ENCODE results near the gene MEG3.

MEG3 gene

DNA sequence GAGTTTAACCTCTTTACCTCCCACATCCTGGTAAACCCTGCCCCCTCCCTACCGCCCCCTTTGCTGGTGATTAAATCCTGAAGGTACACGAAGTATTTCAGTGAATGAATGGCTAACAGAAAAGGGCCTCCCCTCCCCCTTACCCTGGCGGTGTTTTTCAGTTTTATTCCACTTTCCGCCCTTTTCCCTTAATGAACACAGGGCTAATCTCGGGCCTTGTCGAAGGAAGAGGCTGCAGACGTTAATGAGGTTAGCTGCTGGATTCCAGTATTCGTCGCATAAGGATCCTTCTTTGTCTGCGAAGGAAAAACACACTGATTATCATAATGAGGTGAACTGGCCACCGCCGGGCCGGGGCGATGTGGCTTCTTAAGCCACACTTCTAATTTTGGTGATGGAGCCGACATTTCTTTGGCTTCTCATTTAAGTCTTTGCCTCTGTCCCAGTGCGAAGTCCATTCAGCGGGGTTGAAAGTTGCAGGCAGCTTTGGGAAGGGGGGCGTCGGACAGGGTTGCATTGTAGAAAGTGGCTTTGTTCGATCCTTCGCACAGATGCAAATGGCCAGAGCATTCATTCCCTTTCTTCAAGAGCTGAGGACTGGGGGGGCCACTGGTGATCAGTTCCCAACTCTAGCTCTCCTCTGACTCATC lies 6.5 kb downstream of the MEG3 start:
- DNase-seq = no peak

DNA sequence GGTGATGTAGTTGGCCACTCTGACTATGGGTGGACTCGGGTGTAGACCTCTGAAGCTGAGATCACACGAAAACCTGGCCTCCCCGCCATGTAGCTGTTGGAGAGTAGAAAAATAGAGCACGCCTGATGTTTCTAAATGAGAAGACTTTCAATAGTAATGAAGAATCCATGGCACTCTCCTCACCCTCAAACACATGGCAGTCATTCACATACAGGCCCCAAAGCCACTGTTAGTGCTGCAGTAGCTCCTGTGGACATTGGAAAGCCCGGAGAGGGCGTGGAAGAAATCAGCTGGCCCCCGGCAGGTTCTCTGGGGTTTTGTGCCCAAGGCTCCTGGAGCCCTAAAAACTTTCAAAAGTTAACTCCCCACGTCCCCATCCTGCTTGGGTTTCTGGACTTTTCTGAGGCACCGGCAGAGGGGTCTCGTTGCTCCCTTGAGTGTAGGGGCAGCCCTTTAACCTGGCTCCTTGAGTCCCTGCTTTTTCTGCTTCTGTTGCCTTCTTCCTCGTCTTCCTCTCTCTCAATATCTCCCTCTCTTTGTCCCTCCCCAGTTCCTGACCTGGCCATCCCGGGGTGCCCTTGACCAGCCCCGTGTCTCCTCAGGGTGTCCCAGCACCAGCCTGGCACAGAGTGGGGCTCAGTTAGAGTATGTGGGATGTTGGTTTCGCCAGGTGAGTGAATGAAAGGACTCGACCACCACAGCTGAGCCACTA lies 8.3 kb downstream of the MEG3 start:
- DNase-seq = no peak

DNA sequence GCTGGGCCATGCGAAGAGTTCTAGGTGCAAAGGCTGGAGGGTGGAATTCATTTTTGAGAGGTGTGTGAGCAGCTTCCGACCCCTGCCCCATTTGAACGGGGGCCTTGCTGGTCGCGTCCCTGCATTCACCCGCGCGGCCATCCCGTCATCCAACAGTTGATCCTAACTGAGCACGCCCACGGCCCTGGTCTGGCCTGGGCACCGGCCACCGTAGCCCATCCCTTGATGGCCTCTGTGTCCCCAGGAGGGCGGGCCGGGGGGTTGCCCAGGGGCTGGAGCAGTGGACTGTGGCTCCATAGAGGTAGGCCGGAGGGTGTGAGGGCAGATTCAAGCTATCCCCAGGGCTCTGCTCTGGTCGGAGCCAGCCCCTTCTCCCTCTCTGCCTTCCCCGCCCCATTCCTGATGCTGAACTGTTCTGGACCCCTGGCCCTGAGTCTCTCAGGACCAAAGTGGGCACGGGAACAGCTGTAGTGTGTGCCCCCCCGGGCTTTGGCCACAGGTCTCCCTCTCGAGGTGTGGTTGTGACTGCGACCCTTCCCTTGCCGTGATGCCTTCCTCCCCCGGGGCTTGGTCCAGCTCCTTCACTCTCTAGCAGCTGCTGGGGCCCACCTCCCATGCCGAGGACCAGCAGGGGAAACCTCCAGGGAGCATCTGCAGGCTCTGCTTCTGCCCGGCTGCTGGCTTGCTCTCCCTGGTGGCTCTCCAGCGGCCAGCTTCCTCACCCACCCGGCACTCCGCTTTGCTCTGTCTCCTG lies 9.1 kb downstream of the MEG3 start:
- DNase-seq = no peak

DNA sequence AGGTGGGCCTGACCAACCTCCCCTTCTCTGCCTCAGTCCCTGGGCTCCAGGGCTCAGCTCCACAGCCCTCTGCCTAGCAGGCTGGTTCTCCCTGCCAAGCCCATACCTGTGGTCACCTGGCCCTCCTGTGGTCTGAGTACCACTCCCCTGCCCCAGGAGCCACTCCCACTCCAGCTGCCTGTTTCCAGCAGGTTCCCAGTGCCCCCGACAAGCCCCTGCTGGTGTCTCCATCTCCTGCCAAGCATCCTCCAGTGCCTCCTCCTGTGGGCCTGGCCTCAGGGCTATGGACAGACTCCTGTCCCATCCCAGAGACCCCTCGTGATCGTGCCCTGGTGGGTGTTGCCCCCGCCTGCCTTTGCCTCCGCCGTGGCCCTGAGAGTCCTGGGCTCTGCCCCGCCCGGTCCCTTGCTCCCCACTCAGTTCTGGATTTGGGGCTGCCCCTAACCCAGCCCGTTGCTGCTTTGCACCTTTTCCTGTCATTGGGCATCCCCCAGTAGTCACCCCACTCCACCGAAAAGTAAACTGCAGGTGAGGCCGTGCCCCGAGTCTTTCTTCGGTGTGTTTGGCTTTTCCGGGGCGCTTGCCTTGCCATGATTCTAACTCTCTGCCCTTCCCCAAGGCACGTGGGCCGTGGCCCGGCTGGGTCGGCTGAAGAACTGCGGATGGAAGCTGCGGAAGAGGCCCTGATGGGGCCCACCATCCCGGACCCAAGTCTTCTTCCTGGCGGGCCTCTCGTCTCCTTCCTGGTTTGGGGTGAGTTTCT lies 9.8 kb downstream of the MEG3 start:
- no peak for DNase-seq

DNA sequence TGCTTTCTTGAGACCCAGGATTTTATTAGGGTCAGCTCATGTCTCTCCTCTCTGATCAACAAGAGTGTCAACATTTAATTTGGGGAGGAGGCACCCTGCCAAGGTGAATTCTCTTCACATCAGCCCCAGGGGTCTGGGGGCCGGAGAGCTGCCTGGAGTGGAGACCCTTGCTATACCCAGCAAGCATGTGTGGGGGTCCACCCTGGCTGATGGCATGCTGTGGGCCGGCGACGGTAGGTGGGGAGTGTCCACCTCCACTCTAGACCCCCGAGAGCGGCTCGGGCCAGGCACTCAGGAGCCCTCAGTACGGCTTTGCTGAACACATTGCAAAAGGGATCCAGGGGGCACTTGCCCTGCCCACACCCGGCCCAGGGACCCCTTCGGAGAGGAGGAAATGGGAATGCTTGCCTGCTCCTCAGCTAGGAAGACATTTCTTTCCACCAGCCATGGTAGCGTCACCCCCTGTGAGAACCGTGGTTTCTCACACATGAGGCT lies 10.4 kb downstream of the MEG3 start:
- DNase-seq = no peak

DNA sequence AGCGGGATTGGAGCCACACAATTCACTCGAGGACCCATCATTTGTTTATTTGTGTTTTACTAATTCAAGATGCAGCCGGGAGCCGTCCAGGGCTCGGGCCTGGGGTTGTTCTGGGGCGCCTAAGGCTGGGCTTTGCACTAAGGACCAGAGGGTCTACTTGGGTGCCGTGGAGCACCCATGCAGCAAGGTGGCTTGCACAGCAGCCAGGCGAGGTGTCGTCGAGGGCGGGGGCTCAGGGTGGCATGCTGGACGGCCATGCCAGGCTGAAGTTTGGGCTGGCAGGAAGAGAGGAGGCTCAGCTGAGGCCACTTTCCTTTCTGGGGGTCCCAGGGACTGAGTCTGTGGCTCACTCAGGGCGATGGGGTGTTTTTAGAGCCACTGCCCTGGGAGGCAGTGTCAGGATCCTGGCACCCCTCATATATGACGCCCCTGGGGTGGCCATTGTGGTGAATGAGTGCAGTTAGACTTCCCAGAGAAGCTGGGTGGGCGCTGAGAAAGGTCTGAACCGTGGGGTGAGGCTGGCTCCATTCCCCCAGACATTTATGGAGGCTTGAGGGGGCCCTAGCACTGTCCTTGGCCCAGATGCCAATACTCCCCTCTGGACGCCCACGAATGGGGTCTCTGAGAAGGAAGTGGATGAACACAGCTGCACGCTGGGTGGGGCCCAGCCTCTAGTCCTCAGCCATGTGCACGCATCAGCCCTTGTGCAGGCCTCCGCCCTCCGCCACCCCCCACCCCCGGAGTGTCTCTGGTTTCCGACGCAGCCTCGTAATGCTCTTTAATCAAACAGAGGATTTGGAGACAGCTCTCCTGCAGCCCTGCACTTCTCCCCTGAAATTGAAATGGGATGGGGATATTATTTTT lies 11.3 kb downstream of the MEG3 start:
- DNase-seq = no peak

DNA sequence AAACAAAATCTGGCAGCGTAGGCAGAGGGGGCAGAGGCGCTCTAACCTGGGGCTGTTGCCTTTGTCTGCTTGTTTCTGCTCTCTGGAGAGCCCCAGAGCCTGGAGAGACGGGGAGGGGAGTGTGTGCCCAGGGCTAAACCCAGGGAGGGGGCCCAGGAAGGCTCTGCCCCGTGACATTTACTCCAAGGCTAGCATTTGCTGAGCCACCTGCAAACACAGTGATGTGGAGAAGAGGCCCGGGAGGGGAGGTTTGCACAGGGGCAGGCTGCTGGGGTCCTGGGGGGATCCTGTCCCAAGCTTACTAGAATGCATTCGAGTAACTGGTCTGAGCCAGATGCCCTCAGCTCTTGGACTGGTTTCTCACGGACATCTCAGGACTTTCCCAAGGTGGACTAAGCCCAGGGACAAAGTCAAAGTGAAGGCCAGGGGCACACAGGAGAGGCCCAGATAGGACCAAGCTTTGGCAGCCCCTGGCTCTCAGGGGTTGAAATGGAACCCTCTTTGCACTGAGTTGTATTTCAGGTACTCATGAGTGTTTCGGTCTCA lies 12.0 kb downstream of the MEG3 start:
- DNase-seq = no peak

DNA sequence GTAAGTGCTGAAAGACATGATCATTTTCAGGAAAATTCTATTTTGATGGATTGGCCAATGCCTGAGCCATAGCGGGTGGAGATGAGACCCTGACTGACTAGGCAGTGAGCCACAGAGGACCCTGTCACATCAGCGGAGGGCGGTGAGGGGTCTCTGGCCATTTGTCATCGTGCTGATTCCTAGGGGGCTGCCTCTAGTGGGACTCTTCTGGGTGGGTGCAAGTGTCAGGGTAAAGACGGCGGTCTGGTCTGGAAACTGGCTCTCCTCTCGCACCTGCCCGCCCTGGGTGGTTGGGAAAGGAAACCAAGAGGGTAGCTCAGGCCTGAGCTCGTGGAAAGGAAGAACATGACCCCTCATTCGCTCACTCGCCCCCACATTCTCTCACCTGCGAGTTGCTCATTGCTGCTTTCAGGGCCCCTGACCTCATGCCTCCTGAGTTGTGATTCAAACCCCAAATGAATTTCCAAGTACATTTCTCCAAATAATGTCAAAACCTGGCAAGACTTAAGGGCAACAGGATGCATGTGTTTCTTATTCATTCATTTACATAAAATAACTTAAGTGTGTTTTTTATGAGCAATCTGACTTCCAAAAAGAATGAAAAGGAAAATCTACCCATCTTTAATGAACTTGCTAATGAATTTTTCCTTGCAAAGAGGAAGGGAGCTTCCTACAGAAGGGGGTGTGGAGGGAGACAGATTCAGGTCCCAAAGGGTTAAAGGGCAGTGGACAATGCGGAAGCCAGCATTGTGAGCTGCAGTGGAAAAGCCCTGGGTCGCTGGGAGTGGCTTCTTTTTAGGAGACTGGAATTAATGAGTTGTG lies 12.8 kb downstream of the MEG3 start:
- no peak for DNase-seq

DNA sequence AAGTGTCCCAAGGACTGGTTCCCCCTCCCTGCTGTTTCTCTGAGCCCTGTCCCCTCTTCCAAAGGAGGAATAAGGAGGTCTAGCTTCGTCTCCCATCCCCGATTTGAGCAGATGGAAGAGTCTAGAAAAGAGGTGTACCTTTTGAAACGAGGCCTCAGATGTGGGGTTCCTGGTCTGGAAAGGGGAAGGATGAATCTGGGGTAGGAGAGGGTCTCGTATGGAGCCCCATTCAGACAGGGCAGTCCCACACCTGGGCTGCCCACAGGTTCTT lies 13.3 kb downstream of the MEG3 start:
- no peak for DNase-seq

DNA sequence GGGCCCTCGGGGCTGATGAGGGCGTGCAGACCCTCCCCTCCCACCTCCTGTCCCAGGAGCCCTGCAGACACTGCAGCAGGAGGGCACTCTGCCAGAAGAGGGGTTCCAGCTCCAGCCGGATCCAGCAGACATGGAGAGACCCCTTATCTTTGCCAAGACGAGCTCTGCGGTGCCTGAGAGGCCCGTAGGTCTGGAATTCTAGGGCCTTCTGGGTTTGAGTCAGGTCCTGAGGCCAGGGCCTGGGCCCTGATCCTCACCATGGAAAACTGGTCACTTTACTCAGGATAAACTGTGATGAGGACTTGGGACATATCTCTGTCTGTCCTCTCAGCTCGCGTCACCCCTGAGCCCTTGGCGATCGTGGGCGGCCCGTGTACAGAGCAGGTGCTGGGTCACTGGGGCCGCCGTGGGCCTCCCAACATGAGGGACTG lies 13.8 kb downstream of the MEG3 start:
- no peak for DNase-seq

DNA sequence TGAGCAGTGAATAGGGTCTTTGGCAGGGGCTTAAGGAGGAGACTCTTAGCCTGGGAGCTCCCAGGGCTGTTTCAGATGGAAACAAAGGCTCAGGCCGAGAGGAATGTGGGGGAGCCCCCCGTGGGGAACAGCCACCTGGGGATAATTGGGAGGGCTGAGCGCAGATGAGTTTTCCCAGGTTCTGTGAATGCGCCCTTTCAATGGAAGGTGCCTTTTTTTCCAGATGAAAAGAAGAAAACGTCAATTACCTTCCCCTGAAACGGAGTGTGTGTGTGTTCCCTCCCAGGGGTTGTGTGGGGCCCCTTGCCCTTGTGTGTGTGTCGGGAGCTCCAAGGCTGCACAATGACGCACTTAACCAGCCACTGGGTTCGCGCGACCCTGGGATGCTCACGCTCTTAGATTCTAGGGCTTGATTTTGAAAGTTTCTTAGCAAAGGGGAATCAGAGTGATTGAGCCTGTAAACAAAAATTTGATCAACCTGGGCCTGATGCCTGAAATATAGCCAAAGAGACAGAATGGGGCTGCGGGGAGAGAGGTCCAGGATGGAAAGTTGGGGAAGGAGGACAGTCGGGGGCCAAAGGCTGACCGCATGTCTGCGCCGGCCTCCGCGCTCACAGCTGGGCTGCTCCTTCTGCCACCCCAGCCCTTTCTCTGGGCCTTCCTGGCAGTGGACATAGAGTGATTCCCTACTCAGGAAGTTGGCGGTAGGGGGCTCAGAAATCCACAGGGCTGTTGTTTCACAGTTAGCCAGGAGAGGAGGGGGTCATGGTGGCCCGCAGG lies 14.6 kb downstream of the MEG3 start:
- DNase-seq = no peak

DNA sequence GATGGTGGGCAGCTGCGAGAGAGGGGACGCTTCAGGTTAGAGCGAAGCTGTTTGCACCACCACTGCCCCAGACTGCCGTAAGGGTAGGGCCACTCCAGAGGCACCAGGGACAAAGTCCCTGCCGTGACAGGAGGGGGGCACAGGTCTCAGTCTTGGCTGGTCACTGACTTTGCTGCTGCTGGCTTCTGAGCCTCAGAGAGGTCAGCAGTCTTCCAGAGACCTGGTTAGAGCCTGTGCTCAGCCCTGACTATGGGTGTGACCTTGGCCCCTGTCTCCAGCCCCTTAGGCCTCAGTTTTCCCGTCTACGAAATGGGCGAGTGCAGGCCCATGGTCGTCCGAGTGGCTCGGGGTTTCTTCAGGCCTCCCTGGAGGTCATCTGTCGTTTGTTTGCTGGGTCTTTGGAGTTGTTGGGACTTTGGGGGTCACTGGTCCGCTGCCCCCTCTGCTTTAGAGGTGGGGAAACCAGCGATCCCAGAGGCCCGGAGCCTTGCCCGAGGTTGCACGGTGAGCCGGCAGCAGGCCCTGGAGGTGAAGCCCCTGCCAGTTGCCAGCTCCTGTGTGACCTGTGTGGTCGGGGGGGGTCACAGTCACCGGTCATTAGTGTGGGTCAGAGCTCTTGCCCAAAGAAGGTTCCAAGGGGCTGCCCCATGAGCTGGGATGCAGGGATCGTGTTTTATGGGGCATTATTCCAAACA lies 15.3 kb downstream of the MEG3 start:
- no peak for DNase-seq

DNA sequence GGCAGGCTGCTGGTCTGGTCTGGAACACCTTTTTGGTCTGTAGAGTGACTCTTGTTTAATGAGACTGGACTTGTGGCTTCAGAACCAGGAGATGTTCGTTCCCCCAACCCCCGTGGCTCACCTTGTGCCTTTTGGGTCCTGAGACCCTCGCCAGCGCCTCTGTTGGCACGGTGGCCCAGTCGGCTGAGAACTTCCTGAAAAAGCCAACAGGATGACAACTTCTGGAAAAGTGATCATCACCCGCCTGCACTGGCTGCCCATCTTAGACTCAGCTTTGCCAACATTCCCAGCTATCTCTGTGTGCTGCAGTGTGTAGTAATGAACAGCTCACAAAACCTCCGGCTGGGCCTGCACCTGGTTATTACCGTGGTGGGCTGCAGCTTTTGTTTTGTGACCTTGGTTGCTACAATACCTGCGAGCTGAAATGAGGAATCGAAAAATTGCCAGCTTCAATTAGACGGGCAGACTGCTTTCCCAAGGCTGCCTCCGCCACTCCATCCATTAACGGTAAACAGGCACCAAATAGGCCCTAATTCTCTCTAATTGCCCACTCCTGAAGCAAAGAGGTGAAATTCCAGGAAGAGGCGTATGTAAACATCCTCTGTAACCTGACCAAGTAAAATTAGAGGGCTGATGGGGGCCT lies 16.0 kb downstream of the MEG3 start:
- no peak for DNase-seq

DNA sequence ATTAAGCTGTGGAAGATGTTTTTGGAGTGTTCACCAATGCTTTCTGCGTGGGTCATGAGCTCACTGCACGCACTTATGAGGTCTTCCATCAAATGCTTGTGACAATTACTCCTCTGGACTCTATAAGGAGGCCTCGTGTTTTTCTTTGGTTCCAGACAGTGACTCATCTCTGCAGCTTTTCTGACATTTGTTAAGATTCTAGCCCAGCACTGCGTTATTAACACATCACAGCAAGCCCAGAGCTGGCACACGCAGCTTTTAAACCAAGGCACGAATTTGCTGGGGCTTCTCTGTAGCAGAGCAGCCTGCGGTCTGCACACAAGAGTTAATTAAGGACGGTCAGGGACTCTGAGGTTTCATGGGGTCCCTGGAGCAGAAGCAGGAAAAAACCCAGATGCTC lies 16.9 kb downstream of the MEG3 start:
- no peak for DNase-seq

DNA sequence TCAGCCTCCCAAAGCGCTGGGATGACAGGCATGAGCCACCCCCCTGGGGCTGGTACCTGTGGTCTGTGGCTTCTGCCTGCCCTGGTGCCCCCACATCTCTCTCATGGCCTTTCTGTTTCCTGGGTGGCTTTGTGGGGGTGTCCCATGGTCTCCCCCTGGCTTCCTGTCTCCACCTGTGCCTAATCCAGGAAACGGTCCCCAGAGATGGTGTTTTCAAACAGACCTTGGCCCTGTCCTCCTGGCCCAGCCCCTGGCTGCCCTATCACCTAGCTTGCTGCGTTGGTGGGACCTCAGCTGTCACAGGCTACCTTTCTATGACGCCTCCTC lies 18.1 kb downstream of the MEG3 start:
- DNase-seq = no peak

DNA sequence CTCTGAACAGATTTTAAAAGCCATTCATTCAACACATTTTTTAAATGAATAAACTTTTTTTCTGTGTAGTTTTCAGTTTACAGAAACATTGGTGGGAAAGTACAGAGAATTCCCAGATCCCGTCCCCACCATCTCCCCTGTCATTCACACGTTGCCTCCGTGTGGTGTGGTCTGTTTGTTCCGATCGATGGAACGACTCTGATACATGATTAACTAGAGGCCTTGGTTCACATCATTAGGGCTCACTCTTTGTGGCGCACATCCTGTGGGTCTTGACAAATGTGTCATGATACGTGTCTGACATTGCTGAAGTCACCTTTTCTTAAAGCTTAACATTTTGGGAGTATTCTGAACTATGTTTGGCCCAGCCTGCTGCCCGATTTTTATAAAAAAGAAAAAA lies 18.5 kb downstream of the MEG3 start:
- no peak for DNase-seq

DNA sequence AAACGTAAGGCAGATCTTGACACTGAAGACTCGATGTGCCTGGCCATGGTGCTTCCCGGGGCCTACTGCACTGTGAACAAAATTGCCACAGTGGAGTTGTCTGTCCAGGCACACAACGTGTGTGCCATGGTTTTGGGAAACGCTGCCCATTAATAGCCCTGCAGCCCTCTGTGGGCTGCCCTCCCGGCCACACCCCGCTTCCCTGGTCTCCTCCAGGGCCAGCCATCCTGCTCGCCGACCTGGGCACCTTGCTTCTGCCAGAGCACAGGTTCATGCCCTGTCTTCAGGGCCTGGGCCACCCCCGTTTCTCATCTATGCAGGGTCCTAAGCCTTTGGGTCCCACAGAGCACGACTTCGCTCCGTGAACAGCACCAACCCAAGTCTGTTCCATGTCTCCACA lies 18.9 kb downstream of the MEG3 start:
- no peak for DNase-seq

DNA sequence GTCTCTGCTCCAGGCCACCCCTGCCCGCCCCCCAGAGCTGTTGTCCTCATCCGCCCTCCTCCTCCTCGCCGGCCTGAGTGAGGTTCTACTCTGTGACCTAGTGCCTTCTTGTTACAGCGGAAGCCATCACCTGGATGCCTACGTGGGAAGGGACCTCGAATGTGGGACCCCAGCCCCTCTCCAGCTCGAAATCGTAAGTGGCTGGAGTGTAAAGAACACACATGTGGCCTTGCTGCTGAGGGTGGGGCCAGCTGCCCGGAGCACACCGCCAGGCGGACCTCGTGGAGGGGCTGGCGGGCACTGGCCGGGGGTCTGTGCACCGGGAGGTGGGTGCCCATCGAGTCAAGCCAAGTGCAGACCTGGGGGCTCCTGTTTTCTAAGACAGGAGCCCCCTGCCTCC lies 19.4 kb downstream of the MEG3 start:
- DNase-seq = no peak

DNA sequence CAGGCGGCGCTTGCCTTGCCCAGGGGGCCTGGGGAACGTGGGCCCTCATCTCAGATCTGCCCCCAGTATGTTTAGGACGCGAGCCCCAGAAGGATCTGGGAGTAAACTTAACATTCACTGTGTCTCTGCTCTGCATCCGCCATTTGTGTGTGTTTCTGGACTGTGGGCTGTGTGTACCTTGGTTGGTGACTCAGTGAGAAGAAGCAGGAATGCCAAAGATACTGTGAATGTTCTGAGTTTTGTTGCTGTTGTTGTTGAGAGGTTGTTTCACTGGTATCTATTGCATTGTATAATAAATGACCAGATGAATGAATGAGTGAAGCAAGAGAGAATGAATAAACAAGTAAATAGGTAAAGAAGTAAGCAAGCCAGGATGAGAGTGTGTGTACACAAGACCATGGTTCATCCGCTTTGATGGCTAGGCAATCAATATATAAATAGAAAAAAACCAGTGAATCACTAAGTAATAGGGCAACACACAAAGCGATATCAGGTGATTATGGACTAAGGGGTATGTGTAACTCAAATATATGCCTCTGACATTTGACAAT lies 20.5 kb downstream of the MEG3 start:
- DNase-seq = no peak

Measured in right kidney (tissue), 1 donor.